Naive B cell (primary cell): Measurements from ENCODE around the gene THNSL1. TPM values are rescaled to one million over a fixed set of nuclear protein-coding genes. Genes with fewer than 3 reads are reported as not detected.
"Not testable (repeated sequence)": the region's sequence is repeated elsewhere in the genome, so short reads cannot be mapped to it uniquely, and the experiment has no call there.

Experiments
- ATAC-seq, 2 donors: fragments of 150-1000 bp; cut with Tn5 transposase; 2 replicates each; pipeline ENCODE4 v1.10.0; 2021; ENCODE audit warnings: low read depth in 2 of 2, mild to moderate bottlenecking in 2 of 2, moderate library complexity in 2 of 2
- DNase-seq: peaks from one replicate; pipeline ENCODE4 v3.0.0; 2022
- H3K27ac Mint-ChIP-seq, 6 donors: one replicate each; pipeline ENCODE4 v1.8.0; 2020 to 2022; ENCODE audit warnings: mild to moderate bottlenecking in 6 of 6, mixed read lengths in 6 of 6, moderate library complexity in 5 of 6, inconsistent platforms in 2 of 6
- H3K27me3 Mint-ChIP-seq, 3 donors: one replicate each; pipeline ENCODE4 v1.8.0; 2021 to 2022; ENCODE audit warnings: mixed read lengths in 3 of 3, mild to moderate bottlenecking in 1 of 3
- H3K36me3 Mint-ChIP-seq, 2 donors: one replicate each; pipeline ENCODE4 v1.8.0; 2020 to 2022; ENCODE audit warnings: mixed read lengths in 2 of 2, inconsistent platforms in 1 of 2, mild to moderate bottlenecking in 1 of 2
- H3K4me1 Mint-ChIP-seq, 3 donors: one replicate each; pipeline ENCODE4 v1.8.0; 2020 to 2022; ENCODE audit warnings: mixed read lengths in 3 of 3, inconsistent platforms in 1 of 3, mild to moderate bottlenecking in 1 of 3, moderate library complexity in 1 of 3
- H3K4me3 Mint-ChIP-seq, 8 donors: one replicate each; pipeline ENCODE4 v1.8.0; 2020 to 2022; ENCODE audit warnings: mild to moderate bottlenecking in 8 of 8, mixed read lengths in 8 of 8, moderate library complexity in 8 of 8, inconsistent platforms in 2 of 8
- H3K9me3 Mint-ChIP-seq, 7 donors: one replicate each; pipeline ENCODE4 v1.8.0; 2020 to 2022; ENCODE audit warnings: mixed read lengths in 7 of 7, mild to moderate bottlenecking in 5 of 7, inconsistent platforms in 2 of 7, moderate library complexity in 1 of 7
- polyA plus RNA-seq, 6 donors: library from polyadenylated mRNA; unstranded; fragments of 300-500 nt; fragmentation: Illumina TruSeq; gene quantifications; one replicate each; pipeline ENCODE4 v1.2.3, GENCODE V29; 2021; ENCODE audit warnings: low read depth in 6 of 6

Gene THNSL1
- polyA plus RNA-seq = 1 to 10 TPM; 2.2 to 6.2 (median 4.2) TPM

GRCh38 chr10:25016376-25017153 is at the start of gene THNSL1:
Gene THNSL1 (plus strand): TSS chr10:25016612. CDS start chr10:25023224, 6,612 bp downstream.
- H3K36me3 Mint-ChIP-seq = no peaks in the 10 kb centered on the region
- peaks cover 0 to 5% (median 0%) of the 10 kb centered on the region in 7 donors for H3K9me3 Mint-ChIP-seq
- peak within 1 kb of the TSS; percentile 84 to 96 (median 94) for H3K4me3 Mint-ChIP-seq
- peak; percentile 91 to 93 for ATAC-seq
- no peaks in the 10 kb centered on the region for H3K27me3 Mint-ChIP-seq
- peak within 1 kb of the TSS; percentile 94 to 100 (median 99) for H3K27ac Mint-ChIP-seq
- peak; percentile 94 for DNase-seq
- H3K4me1 Mint-ChIP-seq = peaks cover 20 to 26% (median 24%) of the 10 kb centered on the region in 3 donors

DNA sequence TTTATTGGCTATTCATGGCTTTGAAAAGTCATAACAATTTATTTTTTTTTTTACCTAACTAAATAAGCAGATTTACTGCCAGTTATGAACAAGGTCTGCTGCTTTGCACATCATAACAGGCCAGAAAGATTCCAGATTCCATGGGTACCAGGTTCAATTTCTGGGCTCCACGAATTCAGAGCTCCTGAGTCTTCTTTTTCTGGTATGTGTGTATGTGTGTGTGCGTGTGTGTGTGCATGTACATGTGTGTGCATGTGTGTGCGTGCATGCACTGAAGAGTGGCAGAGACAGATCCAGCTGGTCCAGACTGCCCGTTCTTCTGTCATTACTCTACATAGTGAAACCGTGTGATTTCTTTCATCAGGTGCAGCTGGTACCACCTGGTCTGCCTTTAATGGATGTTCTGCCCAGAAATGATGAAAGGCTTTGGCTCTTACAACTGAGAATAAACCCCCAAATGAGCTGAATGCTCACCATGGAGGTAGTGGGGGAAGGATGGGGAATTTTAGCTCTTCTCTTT is 49.4 kb upstream of the THNSL1 start:
- no peak overlapping the region for H3K4me3 Mint-ChIP-seq
- H3K36me3 Mint-ChIP-seq = no peaks in the 10 kb centered on the region
- peaks cover 14 to 18% (median 17%) of the 10 kb centered on the region in 3 donors for H3K27me3 Mint-ChIP-seq
- no peak overlapping the region for H3K27ac Mint-ChIP-seq
- ATAC-seq (no peak), DNase-seq (no peak)
- peaks cover 0 to 8% (median 0%) of the 10 kb centered on the region in 3 donors for H3K4me1 Mint-ChIP-seq
- peaks cover 0 to 1% (median 0%) of the 10 kb centered on the region in 7 donors for H3K9me3 Mint-ChIP-seq

DNA sequence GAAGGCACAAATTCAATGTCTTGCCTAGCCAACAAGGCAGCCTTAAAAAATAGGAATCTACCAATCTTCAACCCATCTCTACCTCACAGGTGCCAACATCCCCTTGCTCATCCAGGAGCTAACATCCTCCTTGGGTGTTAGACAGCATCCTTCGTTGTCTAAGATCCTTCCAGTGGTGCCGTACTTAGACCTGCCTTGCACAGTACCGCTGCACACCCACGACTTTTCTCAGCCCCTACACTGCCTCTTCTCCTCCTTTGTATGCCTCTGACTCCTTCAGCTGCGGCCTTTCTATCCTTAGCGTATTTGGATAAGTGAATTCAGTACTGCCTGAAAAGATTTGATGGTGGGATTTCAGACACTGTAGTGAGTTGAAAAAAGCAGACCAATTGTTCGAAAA is 48.1 kb upstream of the THNSL1 start:
- H3K27me3 Mint-ChIP-seq = peaks cover 10 to 18% (median 17%) of the 10 kb centered on the region in 3 donors
- peaks cover 0 to 1% (median 0%) of the 10 kb centered on the region in 7 donors for H3K9me3 Mint-ChIP-seq
- H3K27ac Mint-ChIP-seq = no peak overlapping the region
- H3K36me3 Mint-ChIP-seq = no peaks in the 10 kb centered on the region
- no peak for DNase-seq
- no peak for ATAC-seq
- peaks cover 0 to 8% (median 0%) of the 10 kb centered on the region in 3 donors for H3K4me1 Mint-ChIP-seq
- no peak overlapping the region for H3K4me3 Mint-ChIP-seq

GRCh38 chr10:24968951-24969350 is 47.5 kb upstream of the THNSL1 start:
- not testable (repeated sequence) for H3K27ac Mint-ChIP-seq, ATAC-seq, H3K4me3 Mint-ChIP-seq, H3K4me1 Mint-ChIP-seq, DNase-seq, H3K36me3 Mint-ChIP-seq, H3K9me3 Mint-ChIP-seq
- H3K27me3 Mint-ChIP-seq = peaks cover 10 to 18% (median 17%) of the 10 kb centered on the region in 3 donors

DNA sequence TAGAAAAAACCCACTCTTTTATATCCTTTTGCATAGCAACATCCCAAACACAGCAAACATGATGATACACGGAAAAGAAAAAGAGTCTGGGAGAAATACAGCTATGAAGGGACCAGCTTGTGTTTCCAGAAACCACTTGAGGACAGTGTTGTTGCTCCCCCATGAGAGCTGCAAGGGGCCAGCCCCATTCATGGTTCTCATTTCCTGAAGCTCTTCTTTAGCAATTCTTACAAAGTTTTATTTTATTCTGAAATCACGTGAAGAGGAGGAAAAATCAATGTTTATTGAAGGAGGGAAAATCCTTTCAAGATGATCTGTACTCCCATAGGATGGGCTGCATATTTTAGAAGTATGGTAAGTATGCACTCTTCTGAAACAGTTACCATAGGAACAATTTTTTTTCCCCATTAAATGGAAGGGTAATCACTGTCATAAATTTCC is 46.6 kb upstream of the THNSL1 start:
- DNase-seq = no peak
- Mint-ChIP-seq H3K36me3 (no peaks in the 10 kb centered on the region), H3K27me3 (peaks cover 10 to 18% (median 17%) of the 10 kb centered on the region in 3 donors), H3K9me3 (peaks cover 0 to 1% (median 0%) of the 10 kb centered on the region in 7 donors), H3K4me1 (peaks cover 0 to 8% (median 0%) of the 10 kb centered on the region in 3 donors), H3K4me3 (no peak overlapping the region), H3K27ac (no peak overlapping the region)
- no peak for ATAC-seq

DNA sequence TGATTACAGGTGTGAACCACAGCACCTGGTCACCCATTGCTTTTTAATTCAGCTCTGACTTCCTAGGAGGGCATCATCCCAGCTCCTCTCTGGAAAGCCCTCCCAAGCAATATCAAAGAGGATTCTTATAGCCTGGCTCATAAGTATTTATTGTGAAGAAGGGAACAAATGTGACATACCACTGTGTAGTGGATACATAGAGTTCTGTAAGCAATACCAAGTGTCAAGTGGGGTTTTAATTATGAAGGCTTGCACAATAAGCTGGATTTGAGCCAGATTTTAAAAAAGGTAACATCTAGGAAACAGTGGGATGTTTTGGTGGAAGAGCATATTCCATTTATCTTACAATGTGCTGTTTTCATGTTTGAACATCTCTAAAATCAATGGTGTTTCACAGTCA is 45.0 kb upstream of the THNSL1 start:
- Mint-ChIP-seq H3K9me3 (peaks cover 0 to 4% (median 0%) of the 10 kb centered on the region in 7 donors), H3K27ac (no peak overlapping the region), H3K4me1 (peaks cover 0 to 8% (median 0%) of the 10 kb centered on the region in 3 donors), H3K36me3 (no peaks in the 10 kb centered on the region), H3K27me3 (peaks cover 19 to 31% (median 27%) of the 10 kb centered on the region in 3 donors), H3K4me3 (no peak overlapping the region)
- DNase-seq = no peak
- ATAC-seq = no peak

- no peak overlapping the region for H3K4me3 Mint-ChIP-seq
- H3K36me3 Mint-ChIP-seq = no peaks in the 10 kb centered on the region
- peaks cover 13 to 23% (median 20%) of the 10 kb centered on the region in 3 donors for H3K27me3 Mint-ChIP-seq
- peaks cover 0 to 4% (median 0%) of the 10 kb centered on the region in 7 donors for H3K9me3 Mint-ChIP-seq
- no peak for ATAC-seq
- no peak for DNase-seq
- peaks cover 0 to 8% (median 0%) of the 10 kb centered on the region in 3 donors for H3K4me1 Mint-ChIP-seq
- peak overlapping the region in 1 of 6 donors; percentile 49 for H3K27ac Mint-ChIP-seq
Measured at GRCh38 chr10:24973163-24973562, 43.2 kb upstream of the THNSL1 start.

- peaks cover 0 to 5% (median 0%) of the 10 kb centered on the region in 7 donors for H3K9me3 Mint-ChIP-seq
- H3K4me3 Mint-ChIP-seq = no peak overlapping the region
- no peak for DNase-seq
- ATAC-seq = no peak
- peaks cover 0 to 4% (median 0%) of the 10 kb centered on the region in 3 donors for H3K4me1 Mint-ChIP-seq
- H3K27me3 Mint-ChIP-seq = peaks cover 13 to 22% (median 19%) of the 10 kb centered on the region in 3 donors
- no peaks in the 10 kb centered on the region for H3K36me3 Mint-ChIP-seq
- H3K27ac Mint-ChIP-seq = peak overlapping the region in 1 of 6 donors; percentile 49
Measured at GRCh38 chr10:24974976-24975375, 41.4 kb upstream of the THNSL1 start.

DNA sequence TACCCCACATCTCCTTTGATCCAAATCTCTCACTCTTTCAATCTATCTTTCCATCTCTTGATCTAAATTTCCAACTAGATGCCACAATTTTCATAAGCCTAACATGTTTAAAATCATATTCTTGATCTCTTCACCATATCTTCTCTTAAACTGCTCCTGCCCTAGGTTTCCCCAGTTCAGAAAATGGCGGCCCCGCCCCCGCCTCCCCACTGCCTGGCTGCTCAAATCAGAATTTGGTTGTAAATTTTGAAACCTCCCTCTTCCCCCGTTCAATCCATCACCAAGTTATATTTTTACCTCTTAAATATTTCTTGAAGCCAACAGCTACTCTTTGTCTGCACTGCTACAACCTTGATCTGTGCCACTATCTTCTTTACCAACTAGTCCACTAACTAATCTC is 36.7 kb upstream of the THNSL1 start:
- Mint-ChIP-seq H3K27me3 (peaks cover 13 to 33% (median 28%) of the 10 kb centered on the region in 3 donors), H3K36me3 (no peaks in the 10 kb centered on the region), H3K9me3 (peaks cover 0 to 9% (median 0%) of the 10 kb centered on the region in 7 donors), H3K27ac (no peak overlapping the region), H3K4me1 (no peaks in the 10 kb centered on the region), H3K4me3 (no peak overlapping the region)
- DNase-seq = no peak
- ATAC-seq = no peak

DNA sequence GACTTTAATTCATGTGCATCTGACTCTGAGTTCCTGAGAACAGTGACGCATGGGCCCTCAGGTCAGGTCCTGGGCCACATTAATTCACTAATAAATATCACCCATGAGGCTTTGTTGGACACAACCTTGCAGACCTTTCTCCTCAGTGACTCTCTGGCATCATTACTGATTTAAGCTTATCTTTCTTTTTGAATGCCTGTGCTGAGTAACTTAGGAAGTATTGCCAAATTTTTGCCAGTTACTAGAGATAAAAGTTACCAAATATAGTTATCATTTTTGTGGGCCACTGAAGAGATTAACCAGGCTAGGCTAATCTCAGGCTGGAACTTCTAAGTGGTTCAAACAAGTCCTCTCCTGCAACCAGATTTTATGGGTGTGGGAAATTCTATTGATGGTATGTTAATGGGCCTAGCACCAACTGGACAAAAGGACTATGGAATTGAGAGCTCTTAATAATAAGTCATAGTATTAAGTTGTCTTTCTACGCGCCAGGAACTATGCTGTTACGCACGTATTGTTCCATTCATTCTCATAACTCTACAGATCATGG is 35.2 kb upstream of the THNSL1 start:
- Mint-ChIP-seq H3K27me3 (peaks cover under 1 to 24% (median 20%) of the 10 kb centered on the region in 3 donors), H3K27ac (no peak overlapping the region), H3K9me3 (peaks cover 0 to 5% (median 0%) of the 10 kb centered on the region in 7 donors), H3K36me3 (no peaks in the 10 kb centered on the region), H3K4me1 (no peaks in the 10 kb centered on the region), H3K4me3 (no peak overlapping the region)
- DNase-seq (no peak), ATAC-seq (no peak)

DNA sequence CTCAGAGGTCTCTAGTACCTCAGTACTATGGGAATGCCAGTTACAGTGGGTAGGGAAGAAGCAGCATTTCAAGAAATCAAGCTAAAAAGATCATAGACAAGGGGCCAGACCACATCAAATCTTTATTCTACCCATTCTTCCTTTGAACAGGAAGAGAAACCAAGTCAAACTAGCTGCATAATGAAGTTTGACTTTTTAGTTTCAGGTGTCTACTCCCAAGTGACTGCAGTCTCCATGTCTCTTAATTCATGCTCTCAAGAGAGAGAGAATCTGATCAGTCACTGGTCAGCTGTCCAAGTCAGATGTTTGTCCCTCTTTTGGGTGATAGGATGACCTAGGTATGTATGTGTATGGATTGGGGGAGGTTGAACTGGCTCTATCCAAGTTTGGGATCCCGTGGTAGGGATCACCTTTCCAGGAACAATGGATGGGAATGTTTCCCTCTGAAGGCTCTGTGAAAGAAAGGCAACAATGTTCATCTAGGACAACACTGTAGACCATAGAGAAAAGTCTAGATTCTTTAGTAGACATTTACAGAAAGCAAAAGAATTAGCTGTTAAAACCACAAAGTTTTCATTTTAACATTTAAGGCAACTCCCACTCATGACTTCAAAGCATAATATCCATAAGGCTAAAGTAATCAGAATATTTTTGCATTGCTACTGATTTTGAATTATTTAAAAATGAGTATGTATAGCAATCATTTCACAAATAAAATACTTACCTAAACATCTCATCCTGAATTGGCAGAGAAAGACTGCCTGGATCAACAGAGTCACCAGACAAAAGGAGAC is 33.9 kb upstream of the THNSL1 start:
- DNase-seq = no peak
- ATAC-seq = no peak
- no peaks in the 10 kb centered on the region for H3K4me1 Mint-ChIP-seq
- no peak overlapping the region for H3K4me3 Mint-ChIP-seq
- peak overlapping the region in 1 of 6 donors; percentile 21 for H3K27ac Mint-ChIP-seq
- no peaks in the 10 kb centered on the region for H3K36me3 Mint-ChIP-seq
- H3K27me3 Mint-ChIP-seq = peaks cover under 1 to 25% (median 20%) of the 10 kb centered on the region in 3 donors
- peaks cover 0 to 5% (median 0%) of the 10 kb centered on the region in 7 donors for H3K9me3 Mint-ChIP-seq

- no peaks in the 10 kb centered on the region for H3K36me3 Mint-ChIP-seq
- peaks cover 0 to 5% (median 0%) of the 10 kb centered on the region in 7 donors for H3K9me3 Mint-ChIP-seq
- H3K27ac Mint-ChIP-seq = no peak overlapping the region
- ATAC-seq (no peak), DNase-seq (no peak)
- no peak overlapping the region for H3K4me3 Mint-ChIP-seq
- no peaks in the 10 kb centered on the region for H3K4me1 Mint-ChIP-seq
- peaks cover 3 to 25% (median 20%) of the 10 kb centered on the region in 3 donors for H3K27me3 Mint-ChIP-seq
Measured at GRCh38 chr10:24983130-24983529, 33.3 kb upstream of the THNSL1 start.

DNA sequence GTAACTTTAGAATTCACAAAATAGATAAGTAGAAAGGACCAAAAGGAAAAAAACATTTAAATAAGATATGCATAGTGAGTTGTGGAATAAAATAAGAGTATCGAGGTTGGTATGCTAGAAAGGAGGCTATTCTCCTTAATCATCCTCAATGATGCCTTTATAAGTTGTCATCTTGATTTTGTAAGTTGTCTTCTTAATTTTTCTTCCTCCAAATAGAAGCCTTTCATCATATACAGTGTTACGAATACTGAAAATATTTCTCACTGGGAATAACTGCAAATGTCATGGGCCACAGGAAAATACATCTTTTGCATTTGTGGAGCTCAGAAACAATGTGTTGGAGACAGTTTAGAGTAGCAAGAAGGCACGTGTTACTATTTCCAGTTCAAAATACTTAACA is 32.5 kb upstream of the THNSL1 start:
- no peaks in the 10 kb centered on the region for H3K36me3 Mint-ChIP-seq
- H3K27ac Mint-ChIP-seq = no peak overlapping the region
- peaks cover 3 to 25% (median 20%) of the 10 kb centered on the region in 3 donors for H3K27me3 Mint-ChIP-seq
- H3K4me3 Mint-ChIP-seq = no peak overlapping the region
- peaks cover 0 to 5% (median 0%) of the 10 kb centered on the region in 7 donors for H3K9me3 Mint-ChIP-seq
- peaks cover 0 to under 1% (median 0%) of the 10 kb centered on the region in 3 donors for H3K4me1 Mint-ChIP-seq
- no peak for ATAC-seq
- no peak for DNase-seq
